H1 (cell line): ENCODE results near the gene DOK6. TPM values are rescaled to one million over a fixed set of nuclear protein-coding genes. Genes with fewer than 3 reads are reported as not detected.

Experiments
- CTCF ChIA-PET: fragments of 300-600 bp; sonication (Branson Sonifier 250); formaldehyde crosslinking; loops from one replicate; lab custom pipeline; 2021; ENCODE audit not compliant: partially characterized antibody; lab: Charles Lee
- POLR2A ChIA-PET: fragments of 300-600 bp; sonication (Branson Sonifier 250); formaldehyde crosslinking; loops from one replicate; lab custom pipeline; 2021; ENCODE audit warnings: inconsistent platforms; ENCODE audit not compliant: partially characterized antibody; lab: Charles Lee
- DNase-seq, 2 experiments: peaks; one replicate each; pipeline versions ENCODE4 v3.0.0 to v3.0.0-alpha.2; 2010 to 2022; ENCODE audit warnings: low spot score in 2 of 2, low read depth in 1 of 2, mixed read lengths in 1 of 2
- FAIRE-seq: peaks from 2 replicates; lab custom pipeline; 2011; peaks lifted over from hg19 to GRCh38; lab: Jason Lieb, UNC
- H2AFZ ChIP-seq: 2 replicates; pipeline ENCODE4 v1.8.1; 2012; ENCODE audit warnings: low read length, inconsistent platforms
- H2AK5ac ChIP-seq: 2 replicates; pipeline ENCODE4 v1.6.1; 2013; ENCODE audit warnings: low read depth, low read length
- H2BK120ac ChIP-seq: replicated peaks from 2 replicates; pipeline ENCODE3; 2013; ENCODE audit warnings: low read depth, low read length, inconsistent platforms
- H2BK12ac ChIP-seq: 2 replicates; pipeline ENCODE4 v1.6.1; 2013; ENCODE audit warnings: low read depth, low read length
- H2BK15ac ChIP-seq: 2 replicates; pipeline ENCODE4 v1.6.1; 2013; ENCODE audit warnings: low read length
- H2BK20ac ChIP-seq: 2 replicates; pipeline ENCODE4 v1.6.1; 2013; ENCODE audit warnings: low read length
- H2BK5ac ChIP-seq: 2 replicates; pipeline ENCODE4 v1.6.1; 2013; ENCODE audit warnings: low read depth, low read length
- H3K14ac ChIP-seq: 2 replicates; pipeline ENCODE4 v1.6.1; 2013; ENCODE audit warnings: inconsistent platforms; ENCODE audit not compliant: insufficient read length
- H3K18ac ChIP-seq: 2 replicates; pipeline ENCODE4 v1.6.1; 2013; ENCODE audit warnings: low read length; ENCODE audit errors: extremely low read depth
- H3K23ac ChIP-seq: 2 replicates; pipeline ENCODE4 v1.6.1; 2013; ENCODE audit warnings: inconsistent platforms; ENCODE audit not compliant: insufficient read length
- H3K23me2 ChIP-seq: 2 replicates; pipeline ENCODE4 v1.6.1; 2013; ENCODE audit warnings: low read depth, low read length
- H3K27ac ChIP-seq: 2 replicates; pipeline ENCODE4 v1.6.1; 2011; ENCODE audit warnings: low read depth, low read length, inconsistent platforms
- H3K27me3 ChIP-seq, 4 experiments: replicated peaks in 1 of 4; 1 replicate in 1 of 4; 2 replicates in 3 of 4; pipeline versions ENCODE4 v1.6.1 to v1.8.1; 2011 to 2013; ENCODE audit warnings: low read length in 3 of 4, mild to moderate bottlenecking in 3 of 4, inconsistent platforms in 2 of 4, mixed read lengths in 2 of 4, moderate library complexity in 1 of 4; ENCODE audit not compliant: control insufficient read depth in 3 of 4, insufficient read depth in 3 of 4; ENCODE audit errors: extremely low read depth in 1 of 4
- H3K36me3 ChIP-seq, 4 experiments: 2 replicates each; pipeline versions ENCODE4 v1.6.1 to v1.8.1; 2011 to 2013; ENCODE audit warnings: mild to moderate bottlenecking in 4 of 4, low read length in 3 of 4, moderate library complexity in 2 of 4, control low read depth in 1 of 4, inconsistent platforms in 1 of 4; ENCODE audit not compliant: insufficient read depth in 4 of 4, control insufficient read depth in 2 of 4
- H3K4ac ChIP-seq: replicated peaks from 2 replicates; pipeline ENCODE3; 2013; ENCODE audit warnings: low read length, low read depth, mixed read lengths, inconsistent platforms; ENCODE audit not compliant: insufficient read length
- H3K4me1 ChIP-seq, 4 experiments: replicated peaks in 1 of 4; 1 replicate in 1 of 4; 2 replicates in 3 of 4; pipeline versions ENCODE4 v1.6.1 to v1.8.1; 2011 to 2013; ENCODE audit warnings: low read length in 3 of 4, inconsistent platforms in 2 of 4, mixed read lengths in 1 of 4; ENCODE audit not compliant: insufficient read depth in 4 of 4, control insufficient read depth in 3 of 4
- H3K4me2 ChIP-seq, 2 experiments: 2 replicates each; pipeline versions ENCODE4 v1.6.1 to v1.8.1; 2011 to 2013; ENCODE audit warnings: low read depth in 2 of 2, low read length in 2 of 2, control low read depth in 1 of 2, inconsistent platforms in 1 of 2, mild to moderate bottlenecking in 1 of 2; ENCODE audit not compliant: insufficient read depth in 1 of 2
- H3K4me3 ChIP-seq, 4 experiments: fragments of 200-600, 300-600 bp in 1 of 4; sonication (generic), shearing (Covaris generic), sonication (Bioruptor Twin) in 1 of 4; 2 replicates each; pipeline versions ENCODE4 v1.5.1 to v1.8.1; 2011 to 2016; ENCODE audit warnings: low read length in 4 of 4, low read depth in 3 of 4, control low read depth in 2 of 4, inconsistent platforms in 2 of 4, mild to moderate bottlenecking in 2 of 4, mixed read lengths in 1 of 4, moderate library complexity in 1 of 4; ENCODE audit not compliant: insufficient read depth in 2 of 4; ENCODE audit errors: extremely low read depth in 1 of 4
- H3K56ac ChIP-seq: replicated peaks from 2 replicates; pipeline ENCODE3; 2013; ENCODE audit warnings: low read depth, mild to moderate bottlenecking, mixed read lengths, low read length, inconsistent platforms; ENCODE audit not compliant: insufficient read length
- H3K79me1 ChIP-seq: 2 replicates; pipeline ENCODE4 v1.6.1; 2013; ENCODE audit warnings: low read depth, low read length, control low read depth
- H3K79me2 ChIP-seq, 2 experiments: 2 replicates each; pipeline versions ENCODE4 v1.6.1 to v1.8.1; 2012 to 2013; ENCODE audit warnings: low read length in 2 of 2, mild to moderate bottlenecking in 2 of 2, inconsistent platforms in 1 of 2; ENCODE audit not compliant: insufficient read depth in 2 of 2, control insufficient read depth in 1 of 2
- H3K9ac ChIP-seq, 4 experiments: replicated peaks in 1 of 4; 1 replicate in 1 of 4; 2 replicates in 3 of 4; pipeline versions ENCODE4 v1.6.1 to v1.8.1; 2011 to 2013; ENCODE audit warnings: low read depth in 3 of 4, low read length in 3 of 4, control low read depth in 2 of 4, mild to moderate bottlenecking in 2 of 4, moderate library complexity in 2 of 4, inconsistent platforms in 1 of 4; ENCODE audit errors: extremely low read depth in 1 of 4
- H3K9me3 ChIP-seq, 2 experiments: 2 replicates each; pipeline versions ENCODE4 v1.6.1 to v1.8.1; 2012 to 2013; ENCODE audit warnings: mild to moderate bottlenecking in 2 of 2, moderate library complexity in 2 of 2, control low read depth in 1 of 2, inconsistent platforms in 1 of 2, low read depth in 1 of 2, low read length in 1 of 2, mixed read lengths in 1 of 2; ENCODE audit not compliant: insufficient read depth in 2 of 2
- H4K20me1 ChIP-seq, 2 experiments: replicated peaks in 1 of 2; 2 replicates each; pipeline versions ENCODE3 to v1.8.1; 2011 to 2013; ENCODE audit warnings: inconsistent platforms in 2 of 2, low read length in 2 of 2, mild to moderate bottlenecking in 1 of 2; ENCODE audit not compliant: insufficient read depth in 2 of 2, control insufficient read depth in 1 of 2
- H4K5ac ChIP-seq: 2 replicates; pipeline ENCODE4 v1.6.1; 2013; ENCODE audit warnings: low read length, low read depth, mixed read lengths, inconsistent platforms; ENCODE audit not compliant: insufficient read length
- H4K8ac ChIP-seq: 2 replicates; pipeline ENCODE4 v1.8.0; 2013; ENCODE audit warnings: mild to moderate bottlenecking, moderate library complexity, low read length, inconsistent platforms; ENCODE audit not compliant: insufficient read depth; ENCODE audit errors: extremely low read depth
- H4K91ac ChIP-seq: replicated peaks from 2 replicates; pipeline ENCODE3; 2013; ENCODE audit warnings: low read length, mixed read lengths, inconsistent platforms; ENCODE audit not compliant: insufficient read length
- BCL11A ChIP-seq, 2 experiments: IDR thresholded peaks; one replicate each; pipeline ENCODE4 v1.6.1; 2011; ENCODE audit warnings: low read depth in 2 of 2, low read length in 2 of 2, mild to moderate bottlenecking in 2 of 2
- CBX8 ChIP-seq: fragments of 300-800, 300-1000 bp; sonication (generic); IDR thresholded peaks from 2 replicates; pipeline ENCODE4 v1.7.1; 2016; ENCODE audit warnings: low read depth, low read length, borderline replicate concordance
- CTBP2 ChIP-seq: IDR thresholded peaks from 2 replicates; pipeline ENCODE4 v1.7.0; 2011; ENCODE audit warnings: borderline replicate concordance, mild to moderate bottlenecking, moderate library complexity, mixed read lengths, low read length; ENCODE audit not compliant: insufficient read depth, insufficient read length
- EZH2 ChIP-seq: fragments of 200-600 bp; sonication (generic); IDR thresholded peaks from 2 replicates; pipeline ENCODE4 v1.7.1; 2012; ENCODE audit warnings: low read depth, mild to moderate bottlenecking, moderate library complexity, low read length, inconsistent platforms; ENCODE audit not compliant: severe bottlenecking
- FOSL1 ChIP-seq: IDR thresholded peaks from 2 replicates; pipeline ENCODE4 v1.6.1; 2011; ENCODE audit warnings: mild to moderate bottlenecking, low read depth, low read length, moderate library complexity; ENCODE audit not compliant: insufficient read depth
- KDM4A ChIP-seq: IDR thresholded peaks from one replicate; pipeline ENCODE4 v1.7.1; 2012; ENCODE audit warnings: low read depth, mild to moderate bottlenecking, moderate library complexity, low read length, inconsistent platforms; ENCODE audit not compliant: severe bottlenecking
- POLR2AphosphoS5 ChIP-seq: IDR thresholded peaks from 2 replicates; pipeline ENCODE4 v1.6.1; 2011; ENCODE audit warnings: low read depth, low read length
- SP4 ChIP-seq: IDR thresholded peaks from 2 replicates; pipeline ENCODE4 v1.6.1; 2012; ENCODE audit warnings: low read length, inconsistent platforms
- SRF ChIP-seq: IDR thresholded peaks from 2 replicates; pipeline ENCODE4 v1.6.1; 2011; ENCODE audit warnings: mild to moderate bottlenecking, low read depth, low read length, moderate library complexity
- TAF1 ChIP-seq: IDR thresholded peaks from 2 replicates; pipeline ENCODE4 v1.6.1; 2011; ENCODE audit warnings: mild to moderate bottlenecking, low read depth, low read length
- TBP ChIP-seq: IDR thresholded peaks from 2 replicates; pipeline ENCODE4 v1.6.1; 2011; ENCODE audit warnings: low read depth, low read length, improper control_type of control experiment
- WGBS, 2 experiments: shearing (Covaris generic) in 1 of 2; methylation state at CpG; one replicate each; pipeline versions ENCODE4 v1.1.6 to v1.1.7; 2013 to 2015; ENCODE audit warnings: low lambda C conversion rate in 2 of 2, mixed read lengths in 2 of 2, inconsistent platforms in 1 of 2, low coverage in 1 of 2, missing lambda C conversion rate in 1 of 2; ENCODE audit not compliant: insufficient replicate concordance in 2 of 2, insufficient coverage in 1 of 2, insufficient read length in 1 of 2; ENCODE audit errors: extremely low coverage in 1 of 2, missing lambda C conversion rate in 1 of 2; 5-methylcytosine and 5-hydroxymethylcytosine counted together
- polyA plus RNA-seq, 7 experiments: library from polyadenylated mRNA; depleted of rRNA in 3 of 7; stranded (reverse) in 5 of 7; unstranded in 2 of 7; fragments of >200 nt in 5 of 7; fragments of 200-250 nt in 2 of 7; gene quantifications; 1 replicate in 5 of 7; 2 replicates in 1 of 7; 4 replicates in 1 of 7; pipeline versions ENCODE4 v1.2.1 to v1.2.3, GENCODE V29; 2011 to 2013; ENCODE audit warnings: missing spikeins in 2 of 7, mixed read lengths in 2 of 7
- total RNA-seq: library from RNA; stranded (reverse); fragmentation: NEBNext Ultra II Directional; extraction: Animal tissue kit (Norgen Biotek cat#: 25700); gene quantifications from 2 replicates; pipeline ENCODE4 v1.2.1, GENCODE V29; 2021
- TF ChIP-seq, protein P1 (sequence below): IDR thresholded peaks from 2 replicates; pipeline ENCODE4 v1.6.1; 2011; ENCODE audit warnings: low read length, improper control_type of control experiment

DOK6 gene
- total and polyA plus RNA-seq, 2 of the 8 experiments (the other 6 are each of a cell fraction or from before 2014, with no cell fraction given) = 0.33 to 0.50 TPM

DNA sequence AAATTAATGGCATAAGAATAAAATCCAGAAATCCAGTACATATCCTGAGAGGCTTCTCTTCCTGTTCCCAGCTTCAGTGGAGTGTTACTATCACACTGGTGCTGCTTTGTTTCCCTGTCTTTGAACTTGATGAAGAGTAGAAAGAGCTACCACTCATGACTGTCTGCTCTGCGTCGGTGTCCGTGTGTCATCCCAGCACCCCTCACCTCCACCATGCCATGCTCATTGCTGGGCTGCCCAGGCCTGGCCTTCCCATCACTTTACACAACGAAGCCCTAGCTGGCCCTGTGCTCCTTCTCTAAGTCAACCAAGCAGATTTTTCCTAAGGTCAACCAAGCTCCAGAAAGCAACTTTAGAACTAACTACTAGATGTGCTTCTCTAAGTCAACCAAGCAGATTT is 215.4 kb downstream of the DOK6 start:
- Histone ChIP-seq H3K27ac (no peak overlapping the region), H3K18ac (no peak overlapping the region), H3K56ac (no peak overlapping the region), H2BK5ac (no peak overlapping the region), H3K9me3 (no peaks in the 10 kb centered on the region), H4K8ac (no peak overlapping the region), H4K91ac (no peak overlapping the region), H3K79me1 (no peaks in the 10 kb centered on the region), H4K20me1 (no peaks in the 10 kb centered on the region), H3K79me2 (no peaks in the 10 kb centered on the region), H3K9ac (no peak overlapping the region), H3K4me1 (no peaks in the 10 kb centered on the region), H3K27me3 (peaks cover 0 to 1% (median 0%) of the 10 kb centered on the region in 4 experiments; a peak in 1 of 7 replicates), H3K23ac (no peak overlapping the region), H2BK120ac (no peak overlapping the region), H3K23me2 (no peaks in the 10 kb centered on the region), H2BK15ac (no peak overlapping the region), H3K14ac (no peak overlapping the region), H3K4me2 (no peak overlapping the region), H2AFZ (no peak overlapping the region), H4K5ac (no peak overlapping the region), H3K36me3 (no peaks in the 10 kb centered on the region), H3K4me3 (no peak overlapping the region), H3K4ac (no peak overlapping the region), H2BK12ac (no peak overlapping the region), H2BK20ac (no peak overlapping the region), H2AK5ac (no peak overlapping the region)
- TF ChIP-seq BCL11A (IDR thresholded peaks at IDR 0.05; ENCODE audit: low read depth in 2 of 2, low read length in 2 of 2) (no peak), POLR2AphosphoS5 (no peak), FOSL1 (no peak), TAF1 (no peak), TBP (no peak), CBX8 (no peak), KDM4A (no peak), EZH2 (no peak), CTBP2 (no peak), SRF (no peak), SP4 (no peak)
- TF ChIP-seq, protein P1, sequence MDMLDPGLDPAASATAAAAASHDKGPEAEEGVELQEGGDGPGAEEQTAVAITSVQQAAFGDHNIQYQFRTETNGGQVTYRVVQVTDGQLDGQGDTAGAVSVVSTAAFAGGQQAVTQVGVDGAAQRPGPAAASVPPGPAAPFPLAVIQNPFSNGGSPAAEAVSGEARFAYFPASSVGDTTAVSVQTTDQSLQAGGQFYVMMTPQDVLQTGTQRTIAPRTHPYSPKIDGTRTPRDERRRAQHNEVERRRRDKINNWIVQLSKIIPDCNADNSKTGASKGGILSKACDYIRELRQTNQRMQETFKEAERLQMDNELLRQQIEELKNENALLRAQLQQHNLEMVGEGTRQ = no peak
- CTCF ChIA-PET = no interaction called here
- POLR2A ChIA-PET = no interaction called here
- DNase-seq = no peak
- no peak for FAIRE-seq
- 89% methylated on average over 4 of the region's 4 CpGs; no CpG with 5 or more reads in 1 of the 2 experiments for WGBS, 2 experiments
